Esophagus squamous epithelium (tissue), 4 donors: Measurements from ENCODE around the gene SUMO3.

ENCODE experiments used
- POLR2A ChIP-seq, 4 donors: fragments of 450-650 bp; IDR thresholded peaks; one replicate each; pipeline ENCODE4 v1.6.1; 2017; ENCODE audit warnings: antibody characterized with exemption in 4 of 4, mild to moderate bottlenecking in 4 of 4, moderate library complexity in 3 of 4
- TF ChIP-seq, protein P1 (sequence below), 6 experiments: fragments of 450-650 bp in 4 of 6; fragments of 200-600 bp in 2 of 6; sonication (generic) in 2 of 6; IDR thresholded peaks; one replicate each; pipeline ENCODE4 v1.5.1; 2016 to 2019; ENCODE audit warnings: antibody characterized with exemption in 6 of 6, mild to moderate bottlenecking in 4 of 6, moderate library complexity in 4 of 6

GRCh38 chr21:44816761-44817505 is 929 bp downstream of the SUMO3 start:
- TF ChIP-seq, protein P1, sequence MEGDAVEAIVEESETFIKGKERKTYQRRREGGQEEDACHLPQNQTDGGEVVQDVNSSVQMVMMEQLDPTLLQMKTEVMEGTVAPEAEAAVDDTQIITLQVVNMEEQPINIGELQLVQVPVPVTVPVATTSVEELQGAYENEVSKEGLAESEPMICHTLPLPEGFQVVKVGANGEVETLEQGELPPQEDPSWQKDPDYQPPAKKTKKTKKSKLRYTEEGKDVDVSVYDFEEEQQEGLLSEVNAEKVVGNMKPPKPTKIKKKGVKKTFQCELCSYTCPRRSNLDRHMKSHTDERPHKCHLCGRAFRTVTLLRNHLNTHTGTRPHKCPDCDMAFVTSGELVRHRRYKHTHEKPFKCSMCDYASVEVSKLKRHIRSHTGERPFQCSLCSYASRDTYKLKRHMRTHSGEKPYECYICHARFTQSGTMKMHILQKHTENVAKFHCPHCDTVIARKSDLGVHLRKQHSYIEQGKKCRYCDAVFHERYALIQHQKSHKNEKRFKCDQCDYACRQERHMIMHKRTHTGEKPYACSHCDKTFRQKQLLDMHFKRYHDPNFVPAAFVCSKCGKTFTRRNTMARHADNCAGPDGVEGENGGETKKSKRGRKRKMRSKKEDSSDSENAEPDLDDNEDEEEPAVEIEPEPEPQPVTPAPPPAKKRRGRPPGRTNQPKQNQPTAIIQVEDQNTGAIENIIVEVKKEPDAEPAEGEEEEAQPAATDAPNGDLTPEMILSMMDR (IDR thresholded peaks at IDR 0.05), result no peak
- no peak for TF ChIP-seq POLR2A (IDR thresholded peaks at IDR 0.05)
